Measurements from ENCODE around the gene LHX3. TPM values are rescaled to one million over a fixed set of nuclear protein-coding genes. Genes with fewer than 3 reads are reported as not detected.
"Not testable (repeated sequence)": the region's sequence is repeated elsewhere in the genome, so short reads cannot be mapped to it uniquely, and the experiment has no call there.

LHX3 gene
- total and polyA plus RNA-seq, 8 donors = not detected

DNA sequence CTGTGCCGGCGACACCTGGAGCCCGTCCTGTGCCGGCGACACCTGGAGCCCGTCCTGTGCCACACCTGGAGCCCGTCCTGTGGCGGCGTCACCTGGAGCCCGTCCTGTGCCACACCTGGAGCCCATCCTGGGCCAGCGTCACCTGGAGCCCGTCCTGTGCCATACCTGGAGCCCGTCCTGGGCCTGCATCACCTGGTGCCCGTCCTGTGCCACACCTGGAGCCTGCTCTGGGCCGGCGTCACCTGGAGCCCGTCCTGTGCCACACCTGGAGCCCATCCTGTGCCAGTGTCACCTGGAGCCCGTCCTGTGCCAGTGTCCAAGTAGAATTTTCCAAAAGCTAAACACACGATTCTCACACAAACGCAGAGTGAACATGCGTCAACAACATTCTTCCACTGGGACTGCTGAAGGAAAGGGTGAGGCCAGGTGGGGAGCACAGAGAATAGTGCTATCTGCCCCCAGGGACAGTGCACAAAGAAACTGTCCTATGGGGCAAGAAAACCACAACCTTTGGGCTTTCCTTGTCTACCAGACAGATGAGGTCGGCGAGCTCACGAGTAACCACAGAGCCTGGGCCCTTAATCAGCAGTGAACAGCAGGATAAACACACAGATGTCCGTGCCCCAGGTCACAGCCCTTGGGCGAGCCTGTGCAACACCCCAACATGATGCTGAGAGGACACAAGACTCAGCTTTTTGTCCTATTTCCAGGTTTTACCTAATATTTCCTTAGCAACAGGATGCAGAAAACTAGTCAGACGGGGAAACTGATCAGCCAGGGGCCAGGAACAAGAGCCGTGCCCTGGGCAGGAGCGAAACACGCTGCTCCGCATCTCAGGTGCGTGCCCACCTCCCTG lies 32.8 kb upstream of the LHX3 start:
- DNase-seq (peak in 1 of 6 donors; percentile 65), FAIRE-seq (no peak), ATAC-seq (no peak)
- no peak overlapping the region for H3K4me3 ChIP-seq
- no peak overlapping the region for H3K27ac ChIP-seq
- TF ChIP-seq, protein P1, sequence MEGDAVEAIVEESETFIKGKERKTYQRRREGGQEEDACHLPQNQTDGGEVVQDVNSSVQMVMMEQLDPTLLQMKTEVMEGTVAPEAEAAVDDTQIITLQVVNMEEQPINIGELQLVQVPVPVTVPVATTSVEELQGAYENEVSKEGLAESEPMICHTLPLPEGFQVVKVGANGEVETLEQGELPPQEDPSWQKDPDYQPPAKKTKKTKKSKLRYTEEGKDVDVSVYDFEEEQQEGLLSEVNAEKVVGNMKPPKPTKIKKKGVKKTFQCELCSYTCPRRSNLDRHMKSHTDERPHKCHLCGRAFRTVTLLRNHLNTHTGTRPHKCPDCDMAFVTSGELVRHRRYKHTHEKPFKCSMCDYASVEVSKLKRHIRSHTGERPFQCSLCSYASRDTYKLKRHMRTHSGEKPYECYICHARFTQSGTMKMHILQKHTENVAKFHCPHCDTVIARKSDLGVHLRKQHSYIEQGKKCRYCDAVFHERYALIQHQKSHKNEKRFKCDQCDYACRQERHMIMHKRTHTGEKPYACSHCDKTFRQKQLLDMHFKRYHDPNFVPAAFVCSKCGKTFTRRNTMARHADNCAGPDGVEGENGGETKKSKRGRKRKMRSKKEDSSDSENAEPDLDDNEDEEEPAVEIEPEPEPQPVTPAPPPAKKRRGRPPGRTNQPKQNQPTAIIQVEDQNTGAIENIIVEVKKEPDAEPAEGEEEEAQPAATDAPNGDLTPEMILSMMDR (IDR thresholded peaks at IDR 0.05) = no peak
- WGBS, 2 donors = 71 to 80% methylated on average over 32 of the region's 32 CpGs
- H3K9me3 ChIP-seq = no peaks in the 10 kb centered on the region
- H3K4me1 ChIP-seq = peaks cover 12 to 31% (median 18%) of the 10 kb centered on the region in 3 donors
- H3K27me3 ChIP-seq = no peaks in the 10 kb centered on the region
- intact Hi-C loops (cut with DNase I) = no loop called here
- H3K36me3 ChIP-seq = no peaks in the 10 kb centered on the region

DNA sequence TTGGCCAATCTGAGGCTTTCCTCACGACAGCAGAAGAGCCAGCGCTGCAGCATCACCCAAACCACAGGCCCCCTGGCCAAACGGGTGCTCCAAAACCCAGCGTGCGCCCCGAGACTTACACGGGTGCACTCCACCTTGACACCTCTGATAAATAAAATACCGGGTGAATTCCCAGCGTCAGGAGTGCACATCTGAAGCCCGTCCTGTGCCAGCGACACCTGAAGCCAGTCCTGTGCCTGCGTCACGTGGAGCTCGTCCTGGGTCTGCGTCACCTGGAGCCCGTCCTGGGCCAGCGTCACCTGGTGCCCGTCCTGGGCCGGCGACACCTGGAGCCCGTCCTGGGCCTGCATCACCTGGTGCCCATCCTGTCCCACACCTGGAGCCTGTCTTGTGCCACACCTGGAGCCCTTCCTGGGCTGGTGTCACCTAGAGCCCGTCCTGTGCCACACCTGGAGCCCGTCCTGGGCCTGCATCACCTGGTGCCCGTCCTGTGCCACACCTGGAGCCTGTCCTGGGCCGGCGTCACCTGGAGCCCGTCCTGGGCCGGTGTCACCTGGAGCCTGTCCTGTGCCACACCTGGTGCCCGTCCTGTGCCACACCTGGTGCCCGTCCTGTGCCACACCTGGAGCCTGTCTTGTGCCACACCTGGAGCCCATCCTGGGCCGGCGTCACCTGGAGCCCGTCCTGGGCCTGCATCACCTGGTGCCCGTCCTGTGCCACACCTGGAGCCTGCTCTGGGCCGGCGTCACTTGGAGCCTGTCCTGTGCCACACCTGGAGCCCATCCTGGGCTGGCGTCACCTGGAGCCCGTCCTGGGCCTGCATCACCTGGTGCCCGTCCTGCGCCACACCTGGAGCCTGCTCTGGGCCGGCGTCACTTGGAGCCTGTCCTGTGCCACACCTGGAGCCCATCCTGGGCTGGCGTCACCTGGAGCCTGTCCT lies 31.8 kb upstream of the LHX3 start:
- FAIRE-seq; intact Hi-C loops (cut with DNase I): not testable (repeated sequence)

DNA sequence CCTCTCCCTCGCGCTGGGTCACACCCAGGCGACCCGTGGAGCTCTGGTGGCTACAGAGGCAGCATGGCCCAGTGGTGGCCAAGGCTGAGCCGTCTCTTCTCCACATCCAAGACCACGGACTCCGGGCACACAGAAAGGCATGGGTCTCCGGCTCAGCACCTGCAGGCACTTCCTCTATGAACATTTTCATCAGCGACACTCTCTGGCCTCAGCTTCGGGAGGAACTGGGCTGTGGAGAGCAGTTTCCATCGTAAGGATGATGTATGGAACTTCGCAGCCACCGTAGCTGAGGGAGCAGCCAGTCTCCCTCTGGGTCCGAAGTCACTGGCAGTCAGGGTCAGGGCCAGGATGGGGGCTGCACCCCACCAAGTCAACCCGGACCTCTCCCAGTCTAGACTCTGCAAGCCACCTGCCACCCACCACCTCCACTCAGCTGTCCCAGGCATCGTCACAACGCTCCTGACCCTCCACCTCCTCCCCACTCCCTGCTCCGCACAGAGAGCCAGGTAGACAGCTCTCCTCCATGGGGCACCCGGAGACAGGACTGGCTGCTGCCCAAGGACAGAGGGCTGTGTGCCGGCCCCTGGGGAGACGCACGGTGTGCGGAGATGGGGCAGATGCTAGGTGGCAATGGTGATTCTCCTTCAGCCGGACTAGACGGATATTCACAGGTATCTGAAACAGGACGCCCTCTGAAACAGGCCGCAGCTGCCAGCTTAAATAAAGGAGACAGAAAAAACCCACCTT lies 31.0 kb upstream of the LHX3 start:
- 89 to 91% methylated on average over 26 to 27 of the region's 27 CpGs for WGBS, 2 donors
- ATAC-seq (no peak), DNase-seq (peak in 1 of 6 donors; percentile 64), FAIRE-seq (no peak)
- Histone ChIP-seq H3K4me1 (peaks cover 12 to 18% (median 15%) of the 10 kb centered on the region in 3 donors), H3K27ac (no peak overlapping the region), H3K4me3 (no peak overlapping the region), H3K27me3 (no peaks in the 10 kb centered on the region), H3K9me3 (no peaks in the 10 kb centered on the region), H3K36me3 (no peaks in the 10 kb centered on the region)
- TF ChIP-seq, protein P1 (IDR thresholded peaks at IDR 0.05) = no peak
- intact Hi-C loops (cut with DNase I) = no loop called here

More for the DNA sequence above, 31.8 kb upstream of the LHX3 start:
- DNase-seq = peak in 1 of 6 donors; percentile 76
- not testable (repeated sequence) for H3K27me3 ChIP-seq, H3K36me3 ChIP-seq, H3K27ac ChIP-seq, H3K9me3 ChIP-seq, H3K4me3 ChIP-seq, ATAC-seq
- H3K4me1 ChIP-seq = peaks cover 12 to 22% (median 18%) of the 10 kb centered on the region in 3 donors
- WGBS, 2 donors = 91 to 95% methylated on average over 43 of the region's 43 CpGs

DNA sequence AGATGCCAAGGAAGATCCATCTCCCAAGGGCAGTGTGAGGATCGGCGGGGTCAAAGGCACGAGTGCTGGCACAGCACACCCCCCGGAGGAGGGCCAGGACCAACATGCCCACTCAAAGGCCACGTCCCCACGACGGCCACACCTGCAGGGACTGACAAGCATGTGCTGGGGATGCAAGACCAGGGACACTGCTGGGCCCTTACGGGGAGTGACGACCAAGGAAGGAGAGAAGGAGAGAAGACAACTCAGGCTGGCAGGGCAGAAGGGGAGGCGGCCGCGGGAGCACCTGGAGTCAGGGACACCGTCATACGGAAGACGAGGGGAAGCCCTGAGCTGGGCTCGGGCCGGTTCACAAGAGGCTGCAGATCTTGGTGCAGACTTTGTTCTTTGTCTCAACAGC lies 30.2 kb upstream of the LHX3 start:
- 91 to 92% methylated on average over 17 of the region's 17 CpGs for WGBS, 2 donors
- no peak for FAIRE-seq

More for the DNA sequence above, 30.2 kb upstream of the LHX3 start:
- peak in 2 of 6 donors; percentile 23 to 59 for DNase-seq
- Histone ChIP-seq H3K4me3 (no peak overlapping the region), H3K4me1 (peaks cover 10 to 13% (median 13%) of the 10 kb centered on the region in 3 donors), H3K9me3 (no peaks in the 10 kb centered on the region), H3K36me3 (no peaks in the 10 kb centered on the region), H3K27ac (no peak overlapping the region), H3K27me3 (no peaks in the 10 kb centered on the region)
- TF ChIP-seq, protein P1 (IDR thresholded peaks at IDR 0.05) = no peak
- intact Hi-C loops (cut with DNase I) = no loop called here
- no peak for ATAC-seq
